GM12891 (cell line): ENCODE measurements around the gene CSAD.
"Not testable (repeated sequence)": the region's sequence is repeated elsewhere in the genome, so short reads cannot be mapped to it uniquely, and the experiment has no call there.

Experiments
- POLR2AphosphoS5 ChIP-seq: IDR thresholded peaks from 2 replicates; pipeline ENCODE4 v1.6.1; 2011; ENCODE audit warnings: low read depth, low read length, control low read depth
- POU2F2 ChIP-seq: IDR thresholded peaks from 2 replicates; pipeline ENCODE4 v1.6.1; 2011; ENCODE audit warnings: low read depth, mild to moderate bottlenecking, control low read depth, low read length, moderate library complexity

- TF ChIP-seq POLR2AphosphoS5, POU2F2: not testable (repeated sequence)
Observed at GRCh38 chr12:53112431-53112830, 68.3 kb downstream of the CSAD start.
